Stimulated activated CD4-positive, alpha-beta T cell treated with anti-CD3 and anti-CD28 coated beads, Interleukin-2, amount 100 ng/mL, for 48 hours (primary cell): Measurements from ENCODE around the gene FAF2.
"Not testable (repeated sequence)": the region's sequence is repeated elsewhere in the genome, so short reads cannot be mapped to it uniquely, and the experiment has no call there.

Experiments used
- DNase-seq, 2 donors: peaks; one replicate each; pipeline ENCODE4 v3.0.0-alpha.2; 2020

The FAF2 gene

DNA sequence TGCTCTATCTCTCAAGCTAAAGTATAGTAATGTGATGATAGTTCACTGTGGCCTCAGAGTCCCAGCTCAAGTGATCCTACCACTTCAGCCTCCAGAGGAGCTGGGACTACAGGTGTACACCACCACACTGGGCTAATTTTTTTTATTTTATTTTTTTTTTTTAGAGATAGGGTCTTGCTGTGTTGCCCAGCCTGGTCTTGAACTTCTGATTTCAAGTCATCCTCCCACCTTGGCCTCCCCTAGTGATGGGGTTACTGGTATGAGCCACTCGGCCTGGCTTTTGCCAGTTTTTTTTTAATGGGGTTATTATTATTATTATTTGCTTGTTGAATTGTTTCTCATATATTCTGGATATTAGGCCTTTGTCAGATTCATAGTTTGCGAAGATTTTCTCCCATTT lies 13.2 kb downstream of the FAF2 start:
- DNase-seq = no peak

DNA sequence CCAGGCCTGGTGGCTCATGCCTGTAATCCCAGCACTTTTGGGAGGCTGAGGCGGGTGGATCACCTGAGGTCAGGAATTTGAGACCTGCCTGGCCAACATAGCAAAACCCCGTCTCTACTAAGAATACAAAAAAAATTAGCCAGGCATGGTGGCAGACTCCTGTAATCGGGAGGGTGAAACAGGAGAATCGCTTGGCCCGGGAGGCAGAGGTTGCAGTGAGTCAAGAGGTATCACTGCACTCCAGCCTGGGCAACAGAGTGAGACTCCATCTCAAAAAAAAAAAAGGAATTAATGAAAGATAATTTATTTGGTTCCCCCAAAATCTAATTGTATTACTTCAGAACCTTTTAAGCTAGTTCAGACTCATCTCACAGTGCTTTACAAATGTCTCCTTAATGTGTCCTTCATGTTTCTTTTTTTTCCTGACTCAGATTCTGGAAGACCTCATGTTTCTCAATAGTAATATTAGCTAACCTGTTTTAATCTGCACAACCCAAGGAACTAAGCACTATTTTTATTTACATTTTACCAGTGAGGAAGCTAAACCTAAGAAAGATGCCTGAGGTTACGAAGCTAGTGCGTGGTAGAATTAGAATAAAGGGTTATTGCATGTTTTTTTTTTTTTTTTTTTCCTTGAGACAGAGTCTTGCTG lies 15.1 kb downstream of the FAF2 start:
- no peak for DNase-seq

DNA sequence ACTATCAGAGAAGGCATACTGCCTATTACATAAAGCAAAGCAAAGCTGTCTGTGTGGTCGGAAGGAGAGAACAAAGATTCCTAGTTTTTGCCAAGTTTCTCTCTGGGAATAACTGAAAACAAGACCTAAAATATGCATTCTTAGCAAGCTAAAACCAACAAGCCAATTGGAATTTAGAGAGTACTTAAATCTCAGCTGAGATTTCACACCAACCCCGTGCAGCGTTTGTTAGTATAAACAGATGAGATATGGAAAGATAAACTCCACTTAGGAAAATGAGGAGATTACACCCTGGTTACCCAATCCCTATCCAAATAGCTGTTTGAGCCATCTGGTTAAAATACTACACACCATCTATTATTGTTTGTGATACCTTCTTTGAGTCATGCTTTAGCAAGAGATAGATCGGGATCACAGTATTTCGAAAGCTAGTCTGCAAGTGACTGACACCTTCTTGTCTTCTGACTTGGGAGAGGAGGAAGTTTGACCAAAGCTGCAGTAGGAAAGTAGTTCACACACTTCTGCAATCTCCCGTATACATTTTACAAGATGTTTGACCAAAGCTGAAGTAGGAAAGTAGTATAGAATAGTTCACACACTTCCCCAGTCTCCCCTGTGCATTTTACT lies 18.2 kb downstream of the FAF2 start:
- DNase-seq = no peak

DNA sequence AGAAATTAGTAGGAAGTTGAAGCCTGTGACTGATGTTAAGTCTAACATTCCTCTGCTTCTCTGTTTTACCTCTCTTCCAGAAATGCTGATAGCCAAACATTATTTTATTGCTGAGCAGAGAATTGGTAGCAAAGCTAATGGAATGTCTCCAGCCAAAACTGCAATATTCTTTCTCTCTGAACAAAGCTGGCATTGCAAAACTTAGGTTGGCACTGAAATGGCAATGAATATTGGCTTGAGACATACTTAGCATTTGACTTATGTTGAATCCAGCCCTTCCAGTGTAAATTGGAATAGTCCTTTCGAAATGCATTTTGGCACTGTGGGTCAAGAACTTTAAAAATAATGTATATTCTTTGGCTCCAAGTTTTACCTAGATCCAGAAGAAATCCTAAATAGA lies 21.1 kb downstream of the FAF2 start:
- no peak for DNase-seq

DNA sequence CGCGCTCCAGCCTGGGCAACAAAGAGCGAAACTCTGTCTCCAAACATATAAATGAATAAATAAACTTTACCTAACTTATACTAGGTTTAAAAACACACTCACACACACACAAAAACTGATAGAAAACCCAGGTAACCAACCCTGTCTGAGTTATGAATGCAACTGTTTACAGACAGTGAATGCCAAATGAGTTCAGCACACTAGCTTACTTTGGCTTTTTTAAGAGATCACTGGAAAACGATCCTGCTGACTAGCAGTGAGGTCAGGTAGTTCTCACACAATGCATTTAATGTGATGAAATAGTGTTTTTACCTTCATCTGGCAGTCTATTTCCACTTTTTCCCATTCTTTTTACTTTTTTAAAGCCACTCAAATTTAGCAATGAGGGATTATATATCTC lies 22.4 kb downstream of the FAF2 start:
- DNase-seq = no peak

DNA sequence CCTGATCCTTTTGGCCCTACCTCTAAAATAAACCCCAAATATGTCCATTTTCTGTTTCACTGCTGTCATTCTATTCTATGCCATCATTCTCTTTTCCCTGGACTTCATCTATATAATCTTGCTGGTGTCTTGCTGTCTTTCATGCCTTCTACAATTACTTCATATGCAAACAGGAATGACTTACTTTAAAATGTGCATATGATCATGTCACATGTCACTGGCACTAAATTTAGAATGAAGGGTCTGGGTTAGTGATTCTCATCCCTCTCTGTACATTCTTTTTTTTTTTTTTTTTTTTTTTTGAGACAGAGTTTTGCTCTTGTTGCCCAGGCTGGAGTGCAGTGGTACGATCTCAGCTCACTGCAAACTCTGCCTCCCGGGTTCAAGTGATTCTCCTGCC lies 22.9 kb downstream of the FAF2 start:
- no peak for DNase-seq

DNA sequence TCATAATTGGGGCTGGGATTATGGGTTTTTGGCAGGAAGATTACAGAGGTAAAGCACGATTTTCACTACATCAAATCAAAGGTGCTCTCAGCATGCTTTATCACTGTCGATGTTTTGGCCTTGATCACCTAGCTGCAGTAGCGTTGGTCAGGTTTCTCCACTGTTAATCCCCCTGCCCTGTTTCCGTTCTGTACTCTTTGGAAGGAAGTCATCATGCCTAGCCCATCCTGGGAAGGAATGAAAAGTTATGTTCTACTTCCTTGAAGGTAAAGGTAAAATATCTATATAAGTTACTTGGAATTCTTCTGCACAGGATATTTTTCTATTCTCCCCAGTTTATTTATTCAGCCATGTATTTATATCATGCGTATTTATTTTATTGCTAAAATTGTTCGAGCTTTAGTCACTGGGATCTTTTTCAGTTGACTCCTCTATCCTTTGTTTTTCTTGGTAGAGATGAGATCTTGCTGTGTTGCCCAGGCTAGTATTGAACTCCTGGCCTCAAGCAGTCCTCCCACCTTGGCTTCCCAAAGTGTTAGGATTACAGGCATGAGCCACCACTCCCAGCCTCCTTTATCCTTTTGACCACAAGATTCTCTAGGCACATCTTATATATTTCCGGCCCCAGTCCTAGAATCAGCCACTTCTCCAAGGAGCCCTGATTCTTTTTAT lies 25.3 kb downstream of the FAF2 start:
- DNase-seq = no peak

DNA sequence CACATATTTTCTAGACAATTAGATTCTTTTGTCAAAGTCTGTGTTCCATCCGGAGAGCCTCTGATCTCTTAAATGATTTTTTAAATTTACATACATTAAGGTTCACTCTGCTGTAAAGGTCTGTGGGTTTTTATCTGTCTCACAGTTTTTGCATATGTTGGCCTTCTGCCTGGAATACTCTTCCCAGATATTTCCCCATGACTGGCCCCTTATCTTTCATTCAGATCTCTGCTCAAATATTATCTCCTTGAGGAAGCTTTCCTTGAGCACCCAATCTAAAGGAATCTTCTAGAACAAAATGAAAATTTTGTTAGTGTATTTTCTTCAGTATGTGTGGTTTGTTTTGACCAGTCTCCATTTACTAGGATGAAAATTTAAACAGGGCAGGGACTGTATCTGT lies 26.3 kb downstream of the FAF2 start:
- no peak for DNase-seq

DNA sequence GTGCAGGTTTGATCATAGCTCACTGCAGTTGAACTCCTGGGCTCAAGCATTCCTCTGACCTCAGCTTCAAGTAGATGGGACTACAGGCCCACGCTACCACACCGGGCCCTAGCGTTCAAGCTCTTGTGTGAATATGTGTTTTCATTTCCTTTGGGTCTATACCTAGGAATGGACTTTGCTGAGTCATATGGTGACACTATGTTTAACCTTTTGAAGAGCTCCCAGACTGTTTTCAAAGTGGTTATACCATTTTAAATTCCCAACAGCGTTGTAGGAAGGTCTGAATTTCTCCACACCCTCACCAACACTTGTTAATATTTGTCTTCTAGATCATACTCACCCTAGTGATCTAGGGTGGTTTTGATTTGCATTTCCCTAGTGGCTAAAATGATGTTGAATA lies 33.5 kb downstream of the FAF2 start:
- no peak for DNase-seq

DNA sequence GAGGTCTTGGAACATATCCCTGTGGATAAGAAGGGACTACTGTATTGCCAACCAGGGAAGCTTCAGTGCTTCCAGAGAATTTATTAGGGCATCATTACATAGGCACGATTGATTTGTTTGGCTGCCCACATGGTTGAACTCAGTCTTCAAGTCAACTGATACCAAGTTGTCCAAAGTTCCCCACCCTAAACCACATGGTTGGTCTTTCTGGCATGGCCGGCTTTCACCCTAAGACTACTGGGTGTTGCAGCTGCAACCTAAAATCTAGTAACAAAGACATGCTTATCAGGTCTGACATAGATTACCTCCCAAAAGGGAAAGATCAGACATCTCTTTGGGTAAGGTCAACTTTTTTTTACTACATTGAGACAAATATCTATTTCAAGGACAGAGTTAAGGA lies 37.0 kb downstream of the FAF2 start:
- DNase-seq = no peak

DNA sequence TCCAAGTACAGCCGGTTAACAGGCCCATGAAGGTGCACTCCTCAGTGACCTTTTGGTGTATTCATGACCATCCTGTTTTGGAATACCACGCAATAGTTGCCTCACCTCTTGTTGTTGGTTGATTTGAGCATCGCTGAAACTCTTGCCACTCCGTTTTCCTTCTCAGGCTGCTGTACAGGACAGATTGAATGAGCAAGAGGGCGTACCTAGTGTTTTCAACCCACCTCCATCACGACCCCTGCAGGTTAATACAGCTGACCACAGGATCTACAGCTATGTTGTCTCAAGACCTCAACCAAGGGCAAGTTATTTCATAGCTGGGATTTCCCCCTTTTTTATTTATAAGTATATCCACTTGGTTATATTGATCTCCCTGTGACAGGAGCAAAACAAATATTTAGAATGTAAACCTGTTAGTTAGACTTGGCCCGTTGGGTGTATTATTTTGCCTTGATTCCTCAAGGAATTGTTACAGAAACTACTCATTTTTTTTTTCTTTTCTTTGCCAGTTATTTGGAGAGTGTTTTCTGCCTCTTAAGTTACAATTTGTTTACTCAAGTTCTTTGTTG lies 38.1 kb downstream of the FAF2 start:
- no peak for DNase-seq

DNA sequence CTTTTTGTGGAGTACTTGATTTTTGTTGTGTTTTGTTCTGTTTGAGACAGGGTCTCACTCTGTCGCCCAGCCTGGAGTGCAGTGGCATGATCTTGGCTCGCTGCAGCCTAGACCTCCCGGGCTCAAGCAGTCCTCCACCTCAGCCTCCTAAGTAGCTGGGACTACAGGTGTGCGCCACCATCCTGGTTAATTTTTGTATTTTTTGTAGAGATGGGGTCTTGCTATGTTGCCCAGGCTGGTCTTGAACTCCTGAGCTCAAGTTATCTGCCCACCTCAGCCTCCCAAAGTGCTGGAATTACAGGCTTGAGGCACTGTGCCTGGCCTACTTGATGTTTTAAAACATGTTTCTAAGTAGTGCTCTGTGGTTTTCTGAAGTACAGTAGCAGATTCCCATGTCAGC lies 39.0 kb downstream of the FAF2 start:
- not testable (repeated sequence) for DNase-seq

DNA sequence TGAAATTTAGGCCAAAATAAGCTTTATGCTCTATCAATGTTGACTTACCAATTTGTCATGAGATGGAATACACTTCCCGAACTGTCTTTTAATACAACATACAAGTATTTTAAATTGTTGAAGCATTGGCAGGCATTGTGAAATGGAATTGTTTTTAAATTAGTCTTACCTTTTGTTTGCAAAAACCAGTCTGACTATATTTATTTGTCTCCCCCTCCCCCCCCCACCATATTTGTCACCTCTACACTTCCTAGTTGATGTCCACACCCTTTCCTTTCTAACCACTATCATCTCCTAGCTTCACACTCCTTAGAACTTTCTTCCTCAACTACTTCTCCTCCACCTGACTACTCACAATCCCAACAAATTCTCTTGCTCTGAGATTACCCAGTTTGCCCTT lies 40.9 kb downstream of the FAF2 start:
- no peak for DNase-seq

DNA sequence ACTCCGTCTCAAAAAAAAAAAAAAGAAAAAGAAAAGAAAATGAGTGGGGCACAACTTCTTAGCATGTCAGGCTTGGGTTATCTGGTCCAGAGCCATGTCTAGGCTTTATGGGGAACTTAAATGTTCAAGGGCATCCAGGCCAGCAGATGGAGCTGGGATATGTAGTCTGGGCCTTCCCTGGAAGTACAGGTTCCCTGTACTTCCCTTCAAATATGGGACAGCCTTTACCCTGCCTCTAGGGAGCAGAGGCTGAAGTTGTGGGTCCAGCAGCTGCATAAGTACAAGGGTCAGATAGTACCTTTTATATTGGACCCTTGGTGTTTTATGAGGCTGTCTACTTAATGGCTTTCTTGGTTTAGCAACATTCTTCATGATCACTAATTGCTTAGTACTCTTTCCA lies 42.1 kb downstream of the FAF2 start:
- no peak for DNase-seq

DNA sequence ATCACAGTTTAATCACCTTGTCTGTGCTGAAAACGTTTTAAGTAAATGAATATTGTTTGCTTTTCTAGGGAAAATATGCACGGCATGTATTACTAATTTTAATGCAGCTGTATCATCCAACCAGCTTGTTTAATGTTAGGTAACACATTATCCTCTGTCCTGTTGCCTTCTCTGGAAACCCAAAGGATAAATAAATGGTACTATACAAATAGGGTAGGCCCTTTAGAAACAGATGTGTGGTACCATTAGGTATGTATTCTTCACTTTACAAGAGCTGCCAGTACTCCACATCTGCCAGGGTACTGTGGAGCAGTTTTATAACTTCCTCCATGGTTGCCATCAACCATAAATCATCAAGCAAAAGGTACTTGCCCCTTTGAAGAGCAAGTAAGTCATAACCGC lies 42.9 kb downstream of the FAF2 start:
- no peak for DNase-seq

DNA sequence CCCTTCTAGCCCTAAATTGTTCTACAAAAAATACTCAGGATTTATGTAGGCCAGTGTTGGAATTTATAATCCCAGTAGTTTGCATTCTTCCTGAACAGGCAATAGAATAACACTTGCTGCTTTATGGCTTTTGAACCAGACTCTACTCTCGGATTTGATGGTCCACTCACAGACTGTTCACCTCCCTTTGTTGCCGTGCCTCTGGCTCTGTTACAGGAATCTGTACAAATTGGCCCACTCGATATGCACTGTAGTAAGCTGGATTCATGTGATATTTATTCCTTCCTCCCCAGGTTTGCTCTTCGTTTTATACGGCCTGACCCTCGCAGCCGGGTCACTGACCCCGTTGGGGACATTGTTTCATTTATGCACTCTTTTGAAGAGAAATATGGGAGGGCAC lies 43.7 kb downstream of the FAF2 start:
- no peak for DNase-seq

DNA sequence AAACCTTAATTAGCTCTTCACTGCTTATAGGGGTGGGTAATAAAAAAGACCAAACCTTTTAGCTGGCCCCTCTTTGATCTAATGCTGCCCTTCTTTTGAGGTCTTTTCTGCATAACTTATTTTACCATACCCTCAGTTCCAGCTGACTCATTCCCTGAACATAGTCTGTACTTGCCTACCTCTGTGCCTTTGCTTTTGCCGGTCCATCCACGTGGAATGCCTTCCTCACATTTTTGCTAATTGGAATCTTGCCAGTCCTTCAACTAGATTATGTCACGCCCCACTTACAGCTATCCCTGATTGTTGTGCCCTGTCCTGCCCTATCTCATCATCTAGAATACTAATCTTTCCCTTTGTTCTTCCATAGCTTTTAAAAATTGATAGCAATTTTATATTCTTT lies 44.2 kb downstream of the FAF2 start:
- no peak for DNase-seq

DNA sequence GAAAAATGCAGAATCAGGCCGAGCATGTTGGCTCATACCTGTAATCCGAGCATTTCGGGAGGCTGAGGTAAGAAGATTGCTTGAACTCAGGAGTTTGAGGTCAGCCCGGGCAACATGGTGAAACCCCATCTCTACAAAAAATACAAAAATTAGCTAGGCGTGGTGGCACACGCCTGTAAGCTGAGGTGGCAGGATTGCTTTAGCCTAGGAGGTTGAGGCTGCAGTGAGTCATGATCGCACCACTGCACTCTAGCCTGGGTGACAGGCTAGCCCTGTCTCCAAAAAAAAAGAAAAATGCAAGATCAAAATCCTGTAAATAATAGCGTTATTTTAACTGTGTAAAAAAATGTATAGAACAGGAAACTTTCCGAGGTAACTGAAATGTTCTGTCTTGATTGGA lies 49.7 kb downstream of the FAF2 start:
- no peak for DNase-seq

DNA sequence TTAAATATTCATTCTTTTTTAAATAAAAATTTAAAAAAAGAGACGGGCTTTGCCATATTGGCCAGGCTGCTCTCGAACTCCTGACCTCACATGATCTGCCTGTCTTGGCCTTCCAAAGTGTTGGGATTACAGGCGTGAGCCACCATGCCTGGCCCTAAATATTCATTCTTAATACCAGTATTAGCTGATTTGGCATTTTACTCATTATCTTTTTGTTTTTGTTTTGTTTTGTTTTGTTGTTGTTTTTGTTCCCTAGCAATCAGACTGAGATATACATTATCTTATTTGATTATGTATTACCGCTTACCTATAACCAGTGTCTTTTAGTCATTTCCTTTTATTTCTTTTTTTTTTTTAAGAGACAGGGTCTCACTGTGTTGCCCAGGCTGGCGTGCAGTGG lies 51.1 kb downstream of the FAF2 start:
- DNase-seq = no peak

DNA sequence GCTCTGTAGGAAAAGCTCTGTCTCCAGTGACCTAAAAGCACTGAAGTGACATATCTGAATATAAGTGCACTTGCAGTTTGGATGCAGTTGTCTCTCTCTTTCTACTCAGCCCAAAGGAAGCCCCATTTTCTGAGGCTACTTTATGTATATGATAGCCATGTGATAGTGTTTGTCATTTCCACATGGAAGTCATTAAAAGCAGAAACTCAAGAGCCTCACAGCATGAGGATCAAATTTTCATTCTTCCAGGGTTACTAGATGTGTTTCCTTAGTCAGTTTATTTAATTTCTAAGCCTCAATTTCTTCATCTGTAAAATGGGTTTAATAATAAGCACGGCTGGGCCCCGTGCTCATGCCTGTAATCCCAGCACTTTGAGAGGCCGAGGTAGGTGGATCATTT lies 52.3 kb downstream of the FAF2 start:
- no peak for DNase-seq

DNA sequence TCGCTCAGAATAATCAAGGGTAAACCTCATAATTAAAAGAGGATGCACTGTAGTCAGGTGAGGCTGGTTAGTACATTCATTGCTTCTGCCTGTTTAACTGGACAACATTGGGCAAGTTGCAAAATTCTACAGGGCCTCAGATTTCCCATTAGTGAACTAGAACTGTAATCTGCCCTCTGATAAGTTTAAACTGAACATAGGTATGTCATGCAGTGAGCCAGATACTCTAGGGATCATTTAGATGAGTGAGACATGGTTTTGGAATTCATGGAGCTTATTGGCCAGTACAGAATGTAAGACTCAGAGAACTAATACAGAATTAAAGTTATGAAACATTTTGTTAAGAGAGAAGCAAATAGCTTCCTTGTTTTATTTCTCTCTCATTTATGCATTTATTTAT lies 53.1 kb downstream of the FAF2 start:
- no peak for DNase-seq

DNA sequence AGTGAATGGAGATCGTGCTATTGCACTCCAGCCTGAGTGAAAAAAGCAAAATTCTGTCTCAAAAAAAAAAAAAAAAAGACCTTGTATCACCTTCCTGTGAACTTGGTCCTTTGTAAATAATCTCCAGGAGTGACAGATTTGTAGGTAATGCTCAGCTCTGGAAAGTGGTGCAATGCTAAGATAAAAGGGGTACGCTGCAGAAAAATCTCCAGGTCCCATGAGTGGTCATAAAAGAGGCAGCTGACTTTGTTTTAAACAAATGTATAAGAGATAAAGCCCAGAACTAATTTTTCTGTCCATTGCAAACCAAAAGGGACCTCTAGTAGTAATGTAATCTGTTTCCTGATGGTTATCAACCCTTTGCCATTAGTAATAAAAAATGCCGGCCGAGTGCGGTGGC lies 55.3 kb downstream of the FAF2 start:
- no peak for DNase-seq

DNA sequence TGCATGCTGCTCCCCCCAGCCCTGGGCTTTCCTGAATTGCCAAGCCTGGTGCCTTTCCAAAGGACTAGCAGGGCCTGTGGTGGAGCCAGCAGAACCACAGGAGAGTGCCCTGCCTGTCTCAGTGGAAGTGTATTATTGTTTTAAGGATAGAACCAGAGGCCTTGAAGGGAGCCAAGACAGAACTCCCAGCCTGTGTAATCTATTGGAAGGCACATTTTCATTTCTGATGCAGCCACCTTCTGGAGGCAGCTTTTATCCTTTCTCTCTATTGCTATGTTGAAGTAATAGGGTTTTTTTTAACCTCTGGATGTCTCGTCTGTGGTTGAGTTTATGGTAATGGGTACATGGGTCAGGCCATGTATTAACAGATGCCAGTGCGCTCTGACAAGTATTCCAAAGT lies 59.7 kb downstream of the FAF2 start:
- no peak for DNase-seq

DNA sequence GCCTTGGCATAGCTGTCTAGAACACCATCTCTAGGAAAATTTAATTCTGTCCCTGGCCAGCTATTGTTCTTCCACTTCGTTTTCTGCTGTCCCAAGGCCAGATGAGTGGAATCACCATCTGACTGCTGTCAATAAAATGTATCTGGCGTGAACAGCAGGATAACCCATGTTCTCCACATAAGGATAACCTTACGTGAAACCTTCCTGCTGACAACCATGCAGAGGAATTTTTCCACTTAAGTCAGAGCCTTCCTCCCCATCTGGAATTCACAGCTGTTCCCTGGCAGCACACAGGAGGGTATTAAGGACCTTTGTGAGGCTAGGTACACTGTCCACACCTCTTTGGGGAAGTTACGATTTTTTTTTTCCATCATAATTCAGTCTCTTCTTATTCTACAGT lies 60.4 kb downstream of the FAF2 start:
- no peak for DNase-seq

DNA sequence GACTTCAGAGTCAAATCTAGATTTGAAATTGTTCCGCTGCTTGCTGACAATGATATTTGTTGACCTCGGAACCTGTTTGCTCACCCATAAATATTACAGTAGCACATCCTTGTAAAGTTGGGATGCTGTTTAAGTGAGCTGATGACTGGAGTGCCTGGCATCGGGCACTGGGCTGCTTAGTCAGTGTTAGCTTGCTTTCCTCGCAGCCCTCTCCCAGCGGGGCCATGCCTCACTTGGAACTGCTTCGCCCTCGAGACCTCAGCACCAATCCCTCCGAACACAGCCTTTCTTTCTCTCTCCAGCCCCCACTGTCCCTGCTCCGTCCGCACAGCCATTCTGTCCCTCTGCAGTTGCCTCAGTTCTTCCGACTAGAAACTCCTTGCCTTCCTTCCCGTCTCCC lies 65.6 kb downstream of the FAF2 start:
- no peak for DNase-seq
